GM12892 (cell line): Measurements from ENCODE around the gene ANKH.

ENCODE experiments used
- POLR2A ChIP-seq: IDR thresholded peaks from 2 replicates; pipeline ENCODE4 v1.6.1; 2011; ENCODE audit warnings: low read depth, low read length, control low read depth
- POLR2AphosphoS5 ChIP-seq: IDR thresholded peaks from 2 replicates; pipeline ENCODE4 v1.6.1; 2011; ENCODE audit warnings: low read depth, low read length, control low read depth
- TAF1 ChIP-seq: IDR thresholded peaks from 2 replicates; pipeline ENCODE4 v1.6.1; 2011; ENCODE audit warnings: low read depth, mild to moderate bottlenecking, control low read depth, low read length, borderline replicate concordance

- no peak for TF ChIP-seq TAF1
- no peak for TF ChIP-seq POLR2A
- TF ChIP-seq POLR2AphosphoS5, result no peak
Observed at GRCh38 chr5:14702238-14702839, 169.2 kb downstream of the ANKH start.
